Measurements from ENCODE around the gene CCDC196.

The CCDC196 gene, protein sequence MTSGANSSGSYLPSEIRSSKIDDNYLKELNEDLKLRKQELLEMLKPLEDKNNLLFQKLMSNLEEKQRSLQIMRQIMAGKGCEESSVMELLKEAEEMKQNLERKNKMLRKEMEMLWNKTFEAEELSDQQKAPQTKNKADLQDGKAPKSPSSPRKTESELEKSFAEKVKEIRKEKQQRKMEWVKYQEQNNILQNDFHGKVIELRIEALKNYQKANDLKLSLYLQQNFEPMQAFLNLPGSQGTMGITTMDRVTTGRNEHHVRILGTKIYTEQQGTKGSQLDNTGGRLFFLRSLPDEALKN

DNA sequence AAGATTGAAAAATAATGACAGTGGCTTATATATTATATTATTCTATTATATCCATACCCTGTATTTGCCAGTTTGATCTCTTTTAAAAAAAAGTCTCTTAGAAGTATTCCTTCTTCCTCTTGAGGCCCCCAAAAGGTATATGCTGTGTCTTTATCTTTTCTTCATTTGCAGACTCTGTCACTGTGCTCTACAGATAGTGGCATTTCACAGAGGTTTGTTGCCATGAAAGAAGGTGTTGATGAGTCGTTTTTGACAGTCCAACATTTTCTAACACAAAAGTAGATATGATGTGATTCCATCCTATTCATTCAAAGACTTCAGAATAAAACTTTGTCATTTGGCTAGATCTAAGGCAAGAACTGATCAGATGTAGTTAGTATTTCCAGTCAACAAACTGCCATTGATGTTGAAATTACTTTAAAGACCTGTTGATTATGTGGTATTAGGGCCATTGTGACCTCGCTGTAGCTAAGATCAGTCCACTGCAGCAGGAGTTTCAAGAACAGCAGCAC, at the start of gene CCDC196:
Gene CCDC196 (plus strand): TSS at position 462 of the 512 bp plus-strand sequence. CDS start 132 bp downstream, outside the sequence.
- DNase-seq (ENCODE audit: low read depth): no peak

DNA sequence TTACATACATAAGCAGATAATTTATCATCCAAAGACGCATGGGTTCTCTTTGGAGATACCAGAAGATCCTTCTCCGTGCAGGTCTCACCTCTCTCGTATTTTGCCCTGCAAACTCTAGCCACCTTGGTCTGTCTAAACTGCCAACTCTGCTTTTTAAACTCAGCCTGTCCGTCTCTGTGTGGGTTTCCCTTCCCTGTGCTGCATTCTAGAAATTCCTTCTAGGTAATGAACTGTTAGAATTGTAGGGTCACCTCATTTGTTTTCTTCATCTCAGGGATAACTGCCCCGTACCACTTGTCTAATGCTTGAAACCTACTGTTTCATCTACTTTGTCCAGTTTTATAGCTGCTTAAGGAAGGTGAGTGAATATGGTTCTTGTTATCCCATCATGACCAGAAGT, 45.4 kb upstream of the CCDC196 start:
- no peak for DNase-seq (ENCODE audit: low read depth)

GRCh38 chr14:66442953-66443571, 43.1 kb upstream of the CCDC196 start:
- no peak for DNase-seq (ENCODE audit: low read depth)

DNA sequence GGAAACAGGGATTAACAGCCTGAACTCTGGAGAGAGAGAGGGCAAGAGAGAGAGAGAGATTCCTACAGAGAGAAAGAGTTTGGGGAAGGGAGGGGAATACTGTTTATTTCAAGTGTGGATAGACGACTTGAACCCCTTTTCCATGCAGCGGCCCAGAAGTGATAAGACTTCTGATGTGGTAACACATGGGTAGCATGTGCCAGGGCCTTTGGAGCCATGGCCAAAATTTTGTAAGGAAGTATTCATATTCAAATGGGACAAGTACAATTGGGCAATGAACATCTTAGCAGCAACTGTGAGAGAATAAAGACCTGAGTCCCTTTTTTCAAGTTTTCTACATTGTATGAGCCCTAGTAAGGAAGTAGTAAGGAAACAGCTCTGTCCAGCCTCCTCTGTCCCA, 42.4 kb upstream of the CCDC196 start:
- DNase-seq (ENCODE audit: low read depth): no peak

DNA sequence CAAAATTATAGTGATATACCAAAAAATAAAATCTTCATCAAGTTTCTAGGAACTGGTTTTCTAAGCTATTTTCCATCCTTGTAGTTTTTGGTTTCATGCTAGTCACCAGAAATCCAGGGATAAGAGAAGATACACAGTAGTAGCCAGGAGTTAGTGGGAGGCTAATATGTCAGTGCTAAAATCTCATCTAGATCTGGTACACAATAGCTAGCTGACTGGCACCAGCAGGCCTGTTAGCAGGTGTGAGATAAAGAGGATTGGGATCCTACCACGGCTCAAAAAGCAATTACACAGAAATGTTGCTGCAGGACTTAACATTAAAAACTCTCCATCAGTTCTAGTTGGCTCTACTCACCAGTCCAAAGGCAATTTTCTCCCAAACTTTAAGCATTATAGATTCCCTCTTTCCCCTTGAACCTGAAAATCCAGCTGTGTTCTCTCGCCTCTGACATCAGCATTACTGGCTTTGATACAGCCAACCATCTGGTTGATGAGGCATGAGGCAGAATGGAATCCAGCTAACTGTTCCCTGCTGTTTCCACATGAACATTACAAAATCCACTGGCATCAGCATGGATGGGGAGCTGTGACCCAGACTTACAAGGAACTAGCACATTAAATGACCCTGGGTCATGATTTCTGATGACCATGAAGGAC, 41.8 kb upstream of the CCDC196 start:
- DNase-seq (ENCODE audit: low read depth): no peak

GRCh38 chr14:66445936-66446335, 40.2 kb upstream of the CCDC196 start:
- DNase-seq (ENCODE audit: low read depth): no peak

GRCh38 chr14:66453469-66453868, 32.7 kb upstream of the CCDC196 start:
- DNase-seq (ENCODE audit: low read depth): no peak

DNA sequence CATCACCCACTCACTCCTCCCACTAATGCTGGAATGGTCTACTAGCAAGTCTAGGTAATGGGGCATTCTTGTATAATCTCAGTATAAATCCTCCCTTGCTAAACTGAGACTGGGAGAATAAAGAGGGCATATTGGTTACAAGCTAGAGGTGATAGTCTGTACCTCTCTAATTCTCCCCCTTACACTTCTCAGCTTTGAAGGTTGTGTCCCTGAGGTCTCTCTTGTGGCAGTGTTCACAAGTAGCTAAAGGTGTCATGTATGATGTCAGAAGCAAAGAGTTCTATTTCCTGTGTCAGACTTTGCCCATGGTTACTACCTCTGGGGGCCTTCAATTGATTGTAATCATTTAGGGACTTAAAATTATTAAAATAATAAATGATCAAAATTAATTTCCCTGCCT, 26.6 kb upstream of the CCDC196 start:
- DNase-seq (ENCODE audit: low read depth): no peak

GRCh38 chr14:66464261-66464660, 21.9 kb upstream of the CCDC196 start:
- no peak for DNase-seq (ENCODE audit: low read depth)

- DNase-seq (ENCODE audit: low read depth): no peak
Measured at GRCh38 chr14:66468778-66469367, 17.3 kb upstream of the CCDC196 start.

DNA sequence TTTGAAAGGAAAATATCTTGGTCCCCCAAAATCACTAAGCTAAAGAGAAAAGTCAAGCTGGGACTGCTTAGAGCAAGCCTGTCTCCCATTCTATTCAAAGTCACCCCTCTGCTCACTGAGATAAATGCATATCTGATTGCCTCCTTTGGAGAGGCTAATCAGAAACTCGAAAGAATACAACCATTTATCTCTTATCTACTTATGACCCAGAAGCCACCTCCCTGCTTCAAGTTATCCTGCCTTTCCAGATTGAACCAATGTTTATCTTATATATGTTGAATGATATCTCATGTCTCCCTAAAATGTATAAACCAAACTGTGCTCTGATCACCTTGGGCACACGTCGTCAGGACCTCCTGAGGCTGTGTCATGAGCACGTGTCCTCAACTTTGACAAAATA, 14.6 kb upstream of the CCDC196 start:
- no peak for DNase-seq (ENCODE audit: low read depth)

- no peak for DNase-seq (ENCODE audit: low read depth)
Measured at GRCh38 chr14:66472251-66472650, 13.9 kb upstream of the CCDC196 start.

DNA sequence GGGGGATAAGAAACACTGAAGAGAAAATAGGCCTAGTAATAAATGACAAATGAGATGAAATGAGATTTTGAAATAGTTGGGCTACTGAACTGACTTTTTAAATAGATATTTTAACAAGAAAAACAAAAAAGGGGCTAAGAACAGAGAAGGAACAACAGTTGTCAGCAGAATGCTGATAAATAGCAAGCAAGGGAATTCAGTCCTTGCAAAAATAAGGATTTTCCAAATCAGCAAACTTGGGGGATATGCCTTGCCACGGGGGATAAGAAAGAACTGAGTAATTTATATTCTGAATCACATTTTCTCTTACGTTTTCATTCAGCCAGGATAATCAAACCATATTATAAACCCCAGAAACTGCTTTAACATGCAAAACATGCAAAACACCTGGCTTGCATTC, 12.9 kb upstream of the CCDC196 start:
- no peak for DNase-seq (ENCODE audit: low read depth)

- no peak for DNase-seq (ENCODE audit: low read depth)
Measured at GRCh38 chr14:66476964-66477363, 9.2 kb upstream of the CCDC196 start.

- DNase-seq (ENCODE audit: low read depth): no peak
Measured at GRCh38 chr14:66477567-66477966, 8.6 kb upstream of the CCDC196 start.

DNA sequence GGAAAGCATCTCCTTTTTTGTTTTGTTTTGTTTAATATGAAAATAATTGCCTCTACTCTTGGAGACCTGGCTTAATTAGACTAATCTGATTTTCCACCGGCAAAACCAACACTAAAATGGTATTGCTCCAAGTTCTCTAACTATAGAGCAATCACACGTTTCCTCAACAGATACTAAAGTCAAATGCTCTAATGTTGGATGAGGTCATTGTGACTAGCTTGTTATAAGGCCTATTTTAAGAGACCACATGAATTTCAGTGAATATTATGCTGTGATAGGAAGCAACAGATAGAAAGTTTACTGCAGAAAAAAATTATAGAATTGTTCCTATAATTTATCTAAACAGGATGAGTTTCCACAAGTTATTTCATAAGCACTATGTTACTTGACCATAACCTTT, 3.3 kb upstream of the CCDC196 start:
- DNase-seq (ENCODE audit: low read depth): no peak

- DNase-seq (ENCODE audit: low read depth): no peak
Measured at GRCh38 chr14:66483322-66483721, 2.8 kb upstream of the CCDC196 start.

GRCh38 chr14:66485029-66485428, 1.1 kb upstream of the CCDC196 start:
- DNase-seq (ENCODE audit: low read depth): no peak

GRCh38 chr14:66487164-66487563, 993 bp downstream of the CCDC196 start:
- DNase-seq (ENCODE audit: low read depth): no peak

GRCh38 chr14:66490143-66491111, 4.3 kb downstream of the CCDC196 start:
- DNase-seq (ENCODE audit: low read depth): no peak

- no peak for DNase-seq (ENCODE audit: low read depth)
Measured at GRCh38 chr14:66493750-66494149, 7.6 kb downstream of the CCDC196 start.
